ENCODE measurements around the gene ARSK. TPM values are rescaled to one million over a fixed set of nuclear protein-coding genes. Genes with fewer than 3 reads are reported as not detected.

Gene ARSK
- total RNA-seq, 1 donor from 2014 or later: 8.2 TPM

- no peaks in the 10 kb centered on the region for H3K27me3 ChIP-seq (ENCODE audit: control insufficient read depth, insufficient read depth, low read length)
- H3K36me3 ChIP-seq (ENCODE audit: control insufficient read depth, insufficient read depth, low read length): no peaks in the 10 kb centered on the region
These were observed 23.4 kb upstream of the ARSK start for GRCh38 chr5:95531491-95531890.

GRCh38 chr5:95532415-95532814, 22.5 kb upstream of the ARSK start:
- Histone ChIP-seq H3K36me3 (ENCODE audit: control insufficient read depth, insufficient read depth, low read length) (no peaks in the 10 kb centered on the region), H3K27me3 (ENCODE audit: control insufficient read depth, insufficient read depth, low read length) (no peaks in the 10 kb centered on the region), H3K4me3 (ENCODE audit: low read depth, low read length) (no peak overlapping the region)
- DNase-seq (ENCODE audit: low read depth): no peak
- TF ChIP-seq CTCF (IDR thresholded peaks at IDR 0.05; ENCODE audit: insufficient read depth, low read length, poor library complexity, severe bottlenecking): no peak

More at GRCh38 chr5:95531491-95531890, 23.4 kb upstream of the ARSK start:
- no peak overlapping the region for H3K4me3 ChIP-seq (ENCODE audit: low read depth, low read length)
- no peak for TF ChIP-seq CTCF (IDR thresholded peaks at IDR 0.05; ENCODE audit: insufficient read depth, low read length, poor library complexity, severe bottlenecking)
- DNase-seq (ENCODE audit: low read depth): no peak

- no peak overlapping the region for H3K4me3 ChIP-seq (ENCODE audit: low read depth, low read length)
- H3K27me3 ChIP-seq (ENCODE audit: control insufficient read depth, insufficient read depth, low read length): no peaks in the 10 kb centered on the region
- no peaks in the 10 kb centered on the region for H3K36me3 ChIP-seq (ENCODE audit: control insufficient read depth, insufficient read depth, low read length)
- no peak for DNase-seq (ENCODE audit: low read depth)
- no peak for TF ChIP-seq CTCF (IDR thresholded peaks at IDR 0.05; ENCODE audit: insufficient read depth, low read length, poor library complexity, severe bottlenecking)
These were observed 21.8 kb upstream of the ARSK start for GRCh38 chr5:95533106-95533505.

GRCh38 chr5:95533761-95534160, 21.1 kb upstream of the ARSK start:
- no peaks in the 10 kb centered on the region for H3K27me3 ChIP-seq (ENCODE audit: control insufficient read depth, insufficient read depth, low read length)
- H3K36me3 ChIP-seq (ENCODE audit: control insufficient read depth, insufficient read depth, low read length): no peaks in the 10 kb centered on the region
- DNase-seq (ENCODE audit: low read depth): no peak
- TF ChIP-seq CTCF (IDR thresholded peaks at IDR 0.05; ENCODE audit: insufficient read depth, low read length, poor library complexity, severe bottlenecking): no peak
- H3K4me3 ChIP-seq (ENCODE audit: low read depth, low read length): no peak overlapping the region

- no peak for DNase-seq (ENCODE audit: low read depth)
- Histone ChIP-seq H3K36me3 (ENCODE audit: control insufficient read depth, insufficient read depth, low read length) (no peaks in the 10 kb centered on the region), H3K4me3 (ENCODE audit: low read depth, low read length) (no peak overlapping the region), H3K27me3 (ENCODE audit: control insufficient read depth, insufficient read depth, low read length) (no peaks in the 10 kb centered on the region)
- TF ChIP-seq CTCF (IDR thresholded peaks at IDR 0.05; ENCODE audit: insufficient read depth, low read length, poor library complexity, severe bottlenecking): no peak
These were observed 17.4 kb upstream of the ARSK start for GRCh38 chr5:95537501-95537900.

- no peak for DNase-seq (ENCODE audit: low read depth)
- peaks cover 4% of the 10 kb centered on the region for H3K36me3 ChIP-seq (ENCODE audit: control insufficient read depth, insufficient read depth, low read length)
- no peaks in the 10 kb centered on the region for H3K27me3 ChIP-seq (ENCODE audit: control insufficient read depth, insufficient read depth, low read length)
- TF ChIP-seq CTCF (IDR thresholded peaks at IDR 0.05; ENCODE audit: insufficient read depth, low read length, poor library complexity, severe bottlenecking): no peak
- H3K4me3 ChIP-seq (ENCODE audit: low read depth, low read length): no peak overlapping the region
These were observed 11.7 kb upstream of the ARSK start for GRCh38 chr5:95543017-95543705.

Measured in kidney epithelial cell (primary cell).